HG03457 (cell line): ENCODE results near the gene CACNA2D4.

Experiments
- ATAC-seq: cut with Tn5 transposase; IDR thresholded peaks from one replicate; pipeline ENCODE4 v1.9.1; 2021; ENCODE audit warnings: moderate number of reproducible peaks; ENCODE audit not compliant: unreplicated experiment

Gene CACNA2D4

GRCh38 chr12:1886396-1887008, 31.9 kb downstream of the CACNA2D4 start:
- no peak for ATAC-seq

GRCh38 chr12:1885599-1886245, 32.7 kb downstream of the CACNA2D4 start:
- no peak for ATAC-seq

GRCh38 chr12:1885082-1885596, 33.3 kb downstream of the CACNA2D4 start:
- no peak for ATAC-seq

- no peak for ATAC-seq
These were observed 33.8 kb downstream of the CACNA2D4 start for GRCh38 chr12:1884651-1885050.

GRCh38 chr12:1883513-1883912, 34.9 kb downstream of the CACNA2D4 start:
- ATAC-seq: no peak

- ATAC-seq: no peak
These were observed 35.5 kb downstream of the CACNA2D4 start for GRCh38 chr12:1882850-1883470.

GRCh38 chr12:1882405-1882804, 36.0 kb downstream of the CACNA2D4 start:
- no peak for ATAC-seq

GRCh38 chr12:1881936-1882335, 36.5 kb downstream of the CACNA2D4 start:
- no peak for ATAC-seq

- ATAC-seq: no peak
These were observed 37.2 kb downstream of the CACNA2D4 start for GRCh38 chr12:1881301-1881700.

GRCh38 chr12:1880876-1881275, 37.6 kb downstream of the CACNA2D4 start:
- ATAC-seq: no peak

- no peak for ATAC-seq
These were observed 38.2 kb downstream of the CACNA2D4 start for GRCh38 chr12:1880153-1880845.

- no peak for ATAC-seq
These were observed 38.8 kb downstream of the CACNA2D4 start for GRCh38 chr12:1879633-1880032.

GRCh38 chr12:1878695-1879094, 39.8 kb downstream of the CACNA2D4 start:
- ATAC-seq: no peak

- ATAC-seq: no peak
These were observed 40.2 kb downstream of the CACNA2D4 start for GRCh38 chr12:1878214-1878613.

GRCh38 chr12:1877169-1877878, 41.1 kb downstream of the CACNA2D4 start:
- no peak for ATAC-seq

- ATAC-seq: no peak
These were observed 42.4 kb downstream of the CACNA2D4 start for GRCh38 chr12:1876086-1876485.

GRCh38 chr12:1875608-1876007, 42.8 kb downstream of the CACNA2D4 start:
- no peak for ATAC-seq

- no peak for ATAC-seq
These were observed 44.6 kb downstream of the CACNA2D4 start for GRCh38 chr12:1873531-1874510.

- ATAC-seq: no peak
These were observed 46.0 kb downstream of the CACNA2D4 start for GRCh38 chr12:1872448-1872847.

- no peak for ATAC-seq
These were observed 46.5 kb downstream of the CACNA2D4 start for GRCh38 chr12:1872001-1872400.
